Activated CD8-positive, alpha-beta memory T cell treated with anti-CD3 and anti-CD28 coated beads, Interleukin-2, amount 50 U/mL, for 48 hours (primary cell): ENCODE results near the gene ZC3H14.
A peak's percentile ranks its signal among the peaks of the same experiment; 100 is the strongest.

ENCODE experiments used
- DNase-seq: peaks from one replicate; pipeline ENCODE4 v3.0.0-alpha.2; 2020

ZC3H14 gene

GRCh38 chr14:88551980-88552431 is 10.8 kb upstream of the ZC3H14 start:
- no peak for DNase-seq

GRCh38 chr14:88552876-88553275 is 10.0 kb upstream of the ZC3H14 start:
- DNase-seq = no peak

GRCh38 chr14:88553886-88554456 is 8.9 kb upstream of the ZC3H14 start:
- no peak for DNase-seq

GRCh38 chr14:88554457-88555286 is 8.2 kb upstream of the ZC3H14 start, which contains the start of gene PTPN21:
TSS of gene PTPN21 (minus strand) at chr14:88555007. CDS start at chr14:88550417, 4,590 bp downstream.
- DNase-seq = peak; percentile 57

GRCh38 chr14:88556581-88556980 is 6.3 kb upstream of the ZC3H14 start:
- no peak for DNase-seq

GRCh38 chr14:88559852-88560251 is 3.0 kb upstream of the ZC3H14 start:
- DNase-seq = no peak

GRCh38 chr14:88562532-88562830 is 356 bp upstream of the ZC3H14 start:
- DNase-seq = no peak

GRCh38 chr14:88563845-88564244 is 1.0 kb downstream of the ZC3H14 start:
- DNase-seq = no peak

- no peak for DNase-seq
Measured at GRCh38 chr14:88565427-88565826, 2.6 kb downstream of the ZC3H14 start.

- no peak for DNase-seq
Measured at GRCh38 chr14:88568196-88568595, 5.4 kb downstream of the ZC3H14 start.

- DNase-seq = no peak
Measured at GRCh38 chr14:88572117-88572516, 9.3 kb downstream of the ZC3H14 start.

- no peak for DNase-seq
Measured at GRCh38 chr14:88576222-88576621, 13.4 kb downstream of the ZC3H14 start.

GRCh38 chr14:88584451-88584850 is 21.6 kb downstream of the ZC3H14 start:
- DNase-seq = no peak

GRCh38 chr14:88588081-88588480 is 25.2 kb downstream of the ZC3H14 start:
- DNase-seq = no peak

- no peak for DNase-seq
Measured at GRCh38 chr14:88590173-88590572, 27.3 kb downstream of the ZC3H14 start.

- DNase-seq = no peak
Measured at GRCh38 chr14:88592031-88592430, 29.2 kb downstream of the ZC3H14 start.

GRCh38 chr14:88597038-88597437 is 34.2 kb downstream of the ZC3H14 start:
- DNase-seq = no peak

GRCh38 chr14:88597601-88598000 is 34.8 kb downstream of the ZC3H14 start:
- DNase-seq = no peak

- DNase-seq = no peak
Measured at GRCh38 chr14:88598097-88598675, 35.3 kb downstream of the ZC3H14 start.

GRCh38 chr14:88599326-88599725 is 36.5 kb downstream of the ZC3H14 start:
- DNase-seq = no peak

GRCh38 chr14:88599761-88600439 is 37.1 kb downstream of the ZC3H14 start:
- peak; percentile 58 for DNase-seq

- no peak for DNase-seq
Measured at GRCh38 chr14:88604212-88604611, 41.4 kb downstream of the ZC3H14 start.

GRCh38 chr14:88605594-88605993 is 42.8 kb downstream of the ZC3H14 start:
- DNase-seq = no peak

GRCh38 chr14:88607829-88608228 is 45.0 kb downstream of the ZC3H14 start:
- DNase-seq = no peak
